PC-3 (cell line): ENCODE results near the gene HOXB9. TPM values are rescaled to one million over a fixed set of nuclear protein-coding genes. Genes with fewer than 3 reads are reported as not detected.

Source experiments
- ATAC-seq: fragments of 200-7000 bp; cut with Tn5 transposase; 2 replicates; pipeline ENCODE4 v1.9.1; 2020; ENCODE audit warnings: mild to moderate bottlenecking, moderate library complexity
- BruUV-seq: library from RNA; stranded (reverse); fragments of 400-500 nt; replicated peaks from 2 replicates; lab custom pipeline; 2021; lab: Mats Ljungman, UMichigan
- CTCF ChIA-PET: fragments of 300-600 bp; sonication (Branson Sonifier 250); formaldehyde crosslinking; loops from one replicate; lab custom pipeline; 2022; ENCODE audit warnings: antibody characterized with exemption; lab: Charles Lee
- POLR2A ChIA-PET: fragments of 300-600 bp; sonication (Branson Sonifier 250); formaldehyde crosslinking; loops from one replicate; lab custom pipeline; 2022; ENCODE audit warnings: antibody characterized with exemption; ENCODE audit not compliant: unreplicated experiment; lab: Charles Lee
- DNase-seq: peaks from one replicate; pipeline ENCODE4 v3.0.0-alpha.2; 2015
- H2AFZ ChIP-seq: fragments of 300-600 bp; sonication (generic); 2 replicates; pipeline ENCODE4 v1.6.0; 2016; ENCODE audit warnings: antibody characterized with exemption, low read length
- H3F3A ChIP-seq: fragments of 300-600 bp; sonication (generic); one replicate; pipeline ENCODE4 v1.6.0; 2017; ENCODE audit warnings: antibody characterized with exemption, low read length, control low read depth, mild to moderate bottlenecking; ENCODE audit not compliant: unreplicated experiment
- H3K27ac ChIP-seq: fragments of 300-600 bp; sonication (generic); 2 replicates; pipeline ENCODE4 v1.5.1; 2016; ENCODE audit warnings: mild to moderate bottlenecking, low read length
- H3K27me3 ChIP-seq: fragments of 300-600 bp; sonication (generic); 2 replicates; pipeline ENCODE4 v1.6.1; 2016; ENCODE audit warnings: low read length, mixed read lengths
- H3K36me3 ChIP-seq: fragments of 300-600 bp; sonication (generic); 2 replicates; pipeline ENCODE4 v1.6.1; 2016; ENCODE audit warnings: low read depth, mixed run types, low read length, mixed read lengths
- H3K4me1 ChIP-seq: fragments of 300-600 bp; sonication (generic); 2 replicates; pipeline ENCODE4 v1.5.1; 2016; ENCODE audit warnings: low read length; ENCODE audit not compliant: insufficient read depth
- H3K4me2 ChIP-seq: fragments of 300-600 bp; sonication (generic); 2 replicates; pipeline ENCODE4 v1.6.0; 2016; ENCODE audit warnings: low read length
- H3K4me3 ChIP-seq: fragments of 300-600 bp; sonication (generic); 2 replicates; pipeline ENCODE4 v1.5.1; 2016; ENCODE audit warnings: mild to moderate bottlenecking, low read length, mixed read lengths
- H3K79me2 ChIP-seq: fragments of 300-600 bp; sonication (generic); 2 replicates; pipeline ENCODE4 v1.6.1; 2017; ENCODE audit warnings: low read length, mixed read lengths
- H3K9ac ChIP-seq: fragments of 300-600 bp; sonication (generic); 2 replicates; pipeline ENCODE4 v1.6.0; 2016; ENCODE audit warnings: mild to moderate bottlenecking, low read length
- H3K9me2 ChIP-seq: fragments of 300-600 bp; sonication (generic); replicated peaks from 2 replicates; pipeline ENCODE4 v1.6.1; 2016; ENCODE audit warnings: mixed run types, low read length, mixed read lengths
- H3K9me3 ChIP-seq: fragments of 300-600 bp; sonication (generic); 2 replicates; pipeline ENCODE4 v1.6.1; 2016; ENCODE audit warnings: low read length, mixed read lengths
- H4K20me1 ChIP-seq: fragments of 300-600 bp; sonication (generic); 2 replicates; pipeline ENCODE4 v1.6.1; 2016; ENCODE audit warnings: low read length, mixed read lengths
- EZH2 ChIP-seq: fragments of 300-600 bp; sonication (generic); IDR thresholded peaks from one replicate; pipeline ENCODE4 v1.6.1; 2017; ENCODE audit warnings: antibody characterized with exemption, mild to moderate bottlenecking, low read length; ENCODE audit not compliant: unreplicated experiment
- EZH2phosphoT487 ChIP-seq: fragments of 300-600 bp; sonication (generic); IDR thresholded peaks from 2 replicates; pipeline ENCODE4 v1.6.1; 2018; ENCODE audit warnings: mild to moderate bottlenecking, antibody characterized with exemption, low read length, borderline replicate concordance
- intact Hi-C: fragments of 100-400 bp; cut with micrococcal nuclease; formaldehyde crosslinking; loops from 2 replicates; pipeline ENCODE4 v1.9.0; 2023
- total RNA-seq: library from RNA; depleted of rRNA; stranded (reverse); fragments of >200 nt; gene quantifications from 2 replicates; pipeline ENCODE4 v1.2.3, GENCODE V29; 2014
- TF ChIP-seq, protein P1 (sequence below): fragments of 300-600 bp; sonication (generic); conservative IDR thresholded peaks from 2 replicates; pipeline ENCODE4 v1.5.1; 2017; ENCODE audit warnings: antibody characterized with exemption, low read depth, mild to moderate bottlenecking, low read length

HOXB9 gene
- total RNA-seq, 1 experiment from 2014 or later, result 7.0 TPM

DNA sequence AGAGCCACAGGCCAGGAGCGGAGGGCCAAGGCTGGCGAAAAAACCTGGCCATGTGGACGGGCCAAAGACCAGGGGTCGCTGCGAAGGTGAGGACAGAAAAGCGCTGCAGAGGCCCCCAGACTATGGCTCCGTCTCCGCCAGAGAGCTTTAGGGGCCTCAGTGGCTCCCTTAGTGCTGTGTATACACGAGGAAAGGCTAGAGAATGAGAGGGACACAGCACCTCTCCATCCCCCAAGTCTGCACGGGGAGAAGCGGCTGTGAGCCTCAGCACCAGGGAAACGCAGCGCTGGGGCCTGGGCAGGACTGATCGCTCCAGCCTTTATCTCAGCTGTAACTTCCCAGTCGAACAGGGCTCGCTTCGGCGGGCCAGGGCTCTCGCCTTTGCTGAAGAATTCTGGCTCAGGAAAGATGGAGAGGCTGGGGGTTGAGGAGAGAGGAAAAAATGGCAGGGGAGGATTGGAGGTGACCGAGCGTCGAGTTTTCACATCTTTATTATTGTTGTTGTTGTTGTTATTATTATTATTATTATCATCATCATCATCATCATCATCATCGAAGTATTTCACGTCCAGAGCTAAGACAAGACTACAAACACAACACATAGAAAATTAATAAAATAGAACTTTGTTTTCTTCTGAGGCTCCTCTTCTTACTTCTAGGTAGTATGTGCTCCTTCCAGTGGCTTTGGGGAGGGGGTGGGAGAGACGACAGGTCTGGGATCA lies 30.7 kb downstream of the HOXB9 start:
- H3K27me3 ChIP-seq, result no peaks in the 10 kb centered on the region
- DNase-seq, result no peak
- H4K20me1 ChIP-seq, result peaks cover 19% of the 10 kb centered on the region
- H3K4me3 ChIP-seq, result no peak overlapping the region
- H3K9me2 ChIP-seq, result no peaks in the 10 kb centered on the region
- no peaks in the 10 kb centered on the region for H3K9me3 ChIP-seq
- ChIA-PET CTCF (no interaction called here), POLR2A (interaction anchor here (0.6 kb wide), 1 partner anchor 34 kb away, joined by 3 read pairs; no protein-coding TSS in a partner anchor)
- TF ChIP-seq EZH2, result no peak
- TF ChIP-seq EZH2phosphoT487, result no peak
- TF ChIP-seq, protein P1, sequence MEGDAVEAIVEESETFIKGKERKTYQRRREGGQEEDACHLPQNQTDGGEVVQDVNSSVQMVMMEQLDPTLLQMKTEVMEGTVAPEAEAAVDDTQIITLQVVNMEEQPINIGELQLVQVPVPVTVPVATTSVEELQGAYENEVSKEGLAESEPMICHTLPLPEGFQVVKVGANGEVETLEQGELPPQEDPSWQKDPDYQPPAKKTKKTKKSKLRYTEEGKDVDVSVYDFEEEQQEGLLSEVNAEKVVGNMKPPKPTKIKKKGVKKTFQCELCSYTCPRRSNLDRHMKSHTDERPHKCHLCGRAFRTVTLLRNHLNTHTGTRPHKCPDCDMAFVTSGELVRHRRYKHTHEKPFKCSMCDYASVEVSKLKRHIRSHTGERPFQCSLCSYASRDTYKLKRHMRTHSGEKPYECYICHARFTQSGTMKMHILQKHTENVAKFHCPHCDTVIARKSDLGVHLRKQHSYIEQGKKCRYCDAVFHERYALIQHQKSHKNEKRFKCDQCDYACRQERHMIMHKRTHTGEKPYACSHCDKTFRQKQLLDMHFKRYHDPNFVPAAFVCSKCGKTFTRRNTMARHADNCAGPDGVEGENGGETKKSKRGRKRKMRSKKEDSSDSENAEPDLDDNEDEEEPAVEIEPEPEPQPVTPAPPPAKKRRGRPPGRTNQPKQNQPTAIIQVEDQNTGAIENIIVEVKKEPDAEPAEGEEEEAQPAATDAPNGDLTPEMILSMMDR, result no peak
- no peak for ATAC-seq
- H3K4me2 ChIP-seq, result no peak overlapping the region
- peaks cover 39% of the 10 kb centered on the region for H3K79me2 ChIP-seq
- no peak overlapping the region for H3K27ac ChIP-seq
- no TSS peak for BruUV-seq
- no peak overlapping the region for H3K9ac ChIP-seq
- intact Hi-C loops, result loop anchor here (2.0 kb wide), 1 partner anchor 245 kb away; no protein-coding TSS in a partner anchor
- H3F3A ChIP-seq, result no peaks in the 10 kb centered on the region
- H3K36me3 ChIP-seq, result no peaks in the 10 kb centered on the region
- no peak overlapping the region for H2AFZ ChIP-seq
- H3K4me1 ChIP-seq, result peaks cover 17% of the 10 kb centered on the region

DNA sequence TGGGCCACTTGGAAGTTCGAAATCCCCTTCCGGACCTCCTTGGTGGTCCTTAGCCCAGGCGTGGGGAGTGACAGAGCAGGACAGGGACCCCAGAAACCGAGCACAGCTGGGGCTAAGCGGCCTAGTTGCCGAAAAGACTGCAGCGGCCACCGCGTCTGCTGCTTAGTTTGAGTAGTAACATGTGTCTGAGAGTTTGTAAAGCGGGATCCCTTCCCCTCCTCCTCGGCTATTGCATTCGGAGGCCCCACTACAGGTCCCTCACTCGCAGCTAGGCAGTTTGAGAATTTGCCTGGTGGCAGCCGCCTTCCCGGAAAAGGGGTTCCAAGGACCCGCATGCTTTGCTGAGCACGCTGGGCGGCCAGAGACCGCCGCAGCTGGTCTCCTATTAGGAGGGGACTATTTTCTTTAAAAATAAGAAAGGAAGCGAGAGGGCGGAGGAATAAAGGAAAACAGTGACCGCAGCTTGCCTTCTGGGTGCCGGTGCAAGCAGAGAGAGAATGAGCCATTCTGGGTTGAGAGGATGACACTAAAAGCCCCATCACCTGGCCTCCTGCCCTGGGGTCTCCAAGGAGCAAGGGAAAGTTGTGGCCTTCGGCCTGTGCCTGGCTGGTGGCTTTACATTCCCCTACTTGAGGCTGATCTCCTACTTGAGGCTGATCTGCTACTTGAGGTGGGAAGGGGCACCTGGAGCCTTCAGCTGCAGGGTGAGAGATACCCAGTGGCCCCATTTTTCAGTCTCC lies 31.4 kb downstream of the HOXB9 start:
- intact Hi-C loops, result loop anchor here (2.0 kb wide), 1 partner anchor 244 kb away; no protein-coding TSS in a partner anchor
- peak overlapping the region; percentile 48; the same call in 1 of the 2 replicates for H3K4me2 ChIP-seq
- BruUV-seq, result no TSS peak

More for the DNA sequence above, 31.4 kb downstream of the HOXB9 start:
- peaks cover 17% of the 10 kb centered on the region for H3K4me1 ChIP-seq
- H2AFZ ChIP-seq, result no peak overlapping the region; the same call in 1 of the 2 replicates
- DNase-seq (no peak), ATAC-seq (no peak)
- no peaks in the 10 kb centered on the region for H3K27me3 ChIP-seq
- ChIA-PET POLR2A (interaction anchor here (0.6 kb wide), 1 partner anchor 34 kb away, joined by 3 read pairs; no protein-coding TSS in a partner anchor), CTCF (interaction anchor here (0.6 to 1.2 kb wide), 4 partner anchors 108 to 408 kb away, joined by 3 to 10 read pairs (median 6); no protein-coding TSS in a partner anchor)
- no peaks in the 10 kb centered on the region for H3K9me3 ChIP-seq
- peaks cover 15% of the 10 kb centered on the region for H4K20me1 ChIP-seq
- H3K27ac ChIP-seq, result no peak overlapping the region
- TF ChIP-seq, protein P1, result no peak
- TF ChIP-seq EZH2 (no peak), EZH2phosphoT487 (no peak)
- H3K9ac ChIP-seq, result no peak overlapping the region
- no peak overlapping the region for H3K4me3 ChIP-seq
- H3K9me2 ChIP-seq, result no peaks in the 10 kb centered on the region
- H3K36me3 ChIP-seq, result no peaks in the 10 kb centered on the region
- H3K79me2 ChIP-seq, result peaks cover 32% of the 10 kb centered on the region
- no peaks in the 10 kb centered on the region for H3F3A ChIP-seq
